Measurements from ENCODE around the gene UXS1.

- no peak for TF ChIP-seq CTCF (IDR thresholded peaks at IDR 0.05; ENCODE audit: control extremely low read depth in 1 of 3, insufficient read depth in 1 of 3, low read depth in 1 of 3, low read length in 3 of 3)
- no peak for TF ChIP-seq EZH2 (IDR thresholded peaks at IDR 0.05; ENCODE audit: low read depth, low read length, severe bottlenecking)
- TF ChIP-seq EP300 (IDR thresholded peaks at IDR 0.05; ENCODE audit: borderline replicate concordance in 1 of 2, low read depth in 2 of 2, low read length in 2 of 2), result no peak
- TF ChIP-seq POLR2A (IDR thresholded peaks at IDR 0.05; ENCODE audit: control extremely low read depth in 1 of 2, low read depth in 2 of 2, low read length in 2 of 2), result no peak
- no peak; the same call in 1 of the 2 replicates for TF ChIP-seq POLR2AphosphoS5 (IDR thresholded peaks at IDR 0.05; ENCODE audit: low read depth, low read length)
- TF ChIP-seq SIN3A (conservative IDR thresholded peaks at IDR 0.05 in 1 of 2, IDR thresholded peaks at IDR 0.05 in 1 of 2; ENCODE audit: low read depth in 1 of 2, low read length in 2 of 2), result no peak
- no peak for TF ChIP-seq CREB1 (IDR thresholded peaks at IDR 0.05)
- TF ChIP-seq RXRA (IDR thresholded peaks at IDR 0.05; ENCODE audit: insufficient read depth, low read depth, low read length), result no peak
- no peak for TF ChIP-seq MAFK (IDR thresholded peaks at IDR 0.05; ENCODE audit: low read depth, low read length)
- TF ChIP-seq CEBPB (IDR thresholded peaks at IDR 0.05; ENCODE audit: low read depth, low read length), result no peak
- no peak for TF ChIP-seq CHD7 (IDR thresholded peaks at IDR 0.05; ENCODE audit: insufficient replicate concordance, low read length)
These were observed 82.1 kb downstream of the UXS1 start for GRCh38 chr2:106111882-106112571.

All from H1 (cell line).